SK-N-SH treated with all-trans-retinoic acid at 6 μM for 48 hours (cell line): ENCODE data around the gene VWA5B2.

Experiments used
- ATAC-seq: fragments of 200-7000 bp; cut with Tn5 transposase; 3 replicates; pipeline ENCODE4 v1.9.1; 2020; ENCODE audit warnings: mild to moderate bottlenecking, moderate library complexity
- ARNTL ChIP-seq: fragments of 450-650 bp; formaldehyde crosslinking; IDR thresholded peaks from 2 replicates; pipeline ENCODE4 v1.5.0; 2020; ENCODE audit warnings: low read depth, mild to moderate bottlenecking, moderate library complexity, borderline replicate concordance
- BACH2 ChIP-seq: fragments of 250-450 bp; sonication (Bioruptor Pico); IDR thresholded peaks from 2 replicates; pipeline ENCODE4 v1.9.0; 2021; ENCODE audit warnings: mild to moderate bottlenecking, borderline replicate concordance
- ESRRG ChIP-seq: fragments of 250-450 bp; sonication (Bioruptor Pico); IDR thresholded peaks from 2 replicates; pipeline ENCODE4 v1.6.1; 2021; ENCODE audit warnings: mild to moderate bottlenecking
- ISL1 ChIP-seq: fragments of 250-450 bp; sonication (Bioruptor Pico); IDR thresholded peaks from 2 replicates; pipeline ENCODE4 v2.1.2; 2022; ENCODE audit warnings: mild to moderate bottlenecking, moderate library complexity
- OSR1 ChIP-seq: fragments of 250-450 bp; sonication (Bioruptor Pico); IDR thresholded peaks from 2 replicates; pipeline ENCODE4 v1.8.0; 2022; ENCODE audit warnings: moderate library complexity, mild to moderate bottlenecking, inconsistent platforms
- RARB ChIP-seq: fragments of 250-450 bp; sonication (Bioruptor Pico); IDR thresholded peaks from 2 replicates; pipeline ENCODE4 v1.8.0; 2021; ENCODE audit warnings: mild to moderate bottlenecking, moderate library complexity
- TCF4 ChIP-seq: fragments of 250-450 bp; sonication (Bioruptor Pico); IDR thresholded peaks from 2 replicates; pipeline ENCODE4 v1.8.0; 2021; ENCODE audit warnings: mild to moderate bottlenecking, moderate library complexity, borderline replicate concordance
- TOX ChIP-seq: fragments of 250-450 bp; sonication (Bioruptor Pico); IDR thresholded peaks from 2 replicates; pipeline ENCODE4 v1.8.0; 2021; ENCODE audit warnings: mild to moderate bottlenecking, moderate library complexity, borderline replicate concordance
- ZC3H10 ChIP-seq: fragments of 250-450 bp; sonication (Bioruptor Pico); IDR thresholded peaks from 2 replicates; pipeline ENCODE4 v1.5.1; 2021; ENCODE audit warnings: mild to moderate bottlenecking, moderate library complexity
- ZFP3 ChIP-seq: fragments of 250-450 bp; sonication (Bioruptor Pico); IDR thresholded peaks from 2 replicates; pipeline ENCODE4 v1.5.0; 2020; ENCODE audit warnings: mild to moderate bottlenecking, moderate library complexity
- ZFP30 ChIP-seq: fragments of 450-650 bp; formaldehyde crosslinking; IDR thresholded peaks from 2 replicates; pipeline ENCODE4 v1.5.0; 2022; ENCODE audit warnings: mild to moderate bottlenecking, moderate library complexity
- ZNF70 ChIP-seq: fragments of 450-650 bp; formaldehyde crosslinking; IDR thresholded peaks from 2 replicates; pipeline ENCODE4 v1.5.0; 2020; ENCODE audit warnings: mild to moderate bottlenecking, moderate library complexity
- ZNF8 ChIP-seq: fragments of 450-650 bp; formaldehyde crosslinking; IDR thresholded peaks from 2 replicates; pipeline ENCODE4 v1.5.0; 2020; ENCODE audit warnings: mild to moderate bottlenecking, moderate library complexity
- TF ChIP-seq, protein P1 (sequence below): fragments of 250-450 bp; sonication (Bioruptor Pico); IDR thresholded peaks from 2 replicates; pipeline ENCODE4 v1.8.0; 2020; ENCODE audit warnings: mild to moderate bottlenecking, moderate library complexity, borderline replicate concordance
- TF ChIP-seq, protein P2 (sequence below): fragments of 250-450 bp; sonication (Bioruptor Pico); IDR thresholded peaks from 2 replicates; pipeline ENCODE4 v1.5.1; 2020; ENCODE audit warnings: low read depth, mild to moderate bottlenecking, moderate library complexity
- TF ChIP-seq, protein P3 (sequence below): fragments of 250-450 bp; sonication (Bioruptor Pico); IDR thresholded peaks from 2 replicates; pipeline ENCODE4 v1.8.0; 2021; ENCODE audit warnings: low read depth, mild to moderate bottlenecking, moderate library complexity, borderline replicate concordance
- TF ChIP-seq, protein P4 (sequence below): fragments of 250-450 bp; sonication (Bioruptor Pico); IDR thresholded peaks from 2 replicates; pipeline ENCODE4 v1.5.0; 2020; ENCODE audit warnings: mild to moderate bottlenecking, moderate library complexity

VWA5B2 gene

DNA sequence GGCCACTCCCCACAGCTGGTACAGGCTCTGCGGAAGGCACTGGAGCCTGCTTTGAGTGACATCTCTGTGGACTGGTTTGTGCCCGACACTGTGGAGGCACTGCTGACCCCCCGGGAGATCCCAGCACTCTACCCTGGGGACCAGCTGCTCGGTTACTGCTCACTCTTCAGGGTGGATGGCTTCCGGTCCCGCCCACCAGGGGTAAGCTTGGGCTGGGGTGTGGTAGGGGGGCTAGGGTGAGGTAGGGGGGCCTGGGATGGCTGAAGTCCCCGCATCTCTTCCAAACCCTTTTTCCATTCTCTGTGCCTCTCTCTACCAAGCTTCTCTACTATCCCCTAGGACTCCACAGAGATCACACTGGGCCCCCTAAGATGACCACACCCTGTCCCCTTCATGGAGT is 7.8 kb downstream of the VWA5B2 start (continued):
- TF ChIP-seq, protein P1, sequence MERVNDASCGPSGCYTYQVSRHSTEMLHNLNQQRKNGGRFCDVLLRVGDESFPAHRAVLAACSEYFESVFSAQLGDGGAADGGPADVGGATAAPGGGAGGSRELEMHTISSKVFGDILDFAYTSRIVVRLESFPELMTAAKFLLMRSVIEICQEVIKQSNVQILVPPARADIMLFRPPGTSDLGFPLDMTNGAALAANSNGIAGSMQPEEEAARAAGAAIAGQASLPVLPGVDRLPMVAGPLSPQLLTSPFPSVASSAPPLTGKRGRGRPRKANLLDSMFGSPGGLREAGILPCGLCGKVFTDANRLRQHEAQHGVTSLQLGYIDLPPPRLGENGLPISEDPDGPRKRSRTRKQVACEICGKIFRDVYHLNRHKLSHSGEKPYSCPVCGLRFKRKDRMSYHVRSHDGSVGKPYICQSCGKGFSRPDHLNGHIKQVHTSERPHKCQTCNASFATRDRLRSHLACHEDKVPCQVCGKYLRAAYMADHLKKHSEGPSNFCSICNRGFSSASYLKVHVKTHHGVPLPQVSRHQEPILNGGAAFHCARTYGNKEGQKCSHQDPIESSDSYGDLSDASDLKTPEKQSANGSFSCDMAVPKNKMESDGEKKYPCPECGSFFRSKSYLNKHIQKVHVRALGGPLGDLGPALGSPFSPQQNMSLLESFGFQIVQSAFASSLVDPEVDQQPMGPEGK (CRISPR knock-in tag), result no peak
- TF ChIP-seq ZC3H10 (no peak), ZNF70 (CRISPR knock-in tag) (no peak), TOX (no peak), ESRRG (CRISPR knock-in tag) (no peak), TCF4 (no peak), BACH2 (CRISPR knock-in tag) (no peak), ZNF8 (no peak), ISL1 (no peak), RARB (CRISPR knock-in tag) (no peak)

DNA sequence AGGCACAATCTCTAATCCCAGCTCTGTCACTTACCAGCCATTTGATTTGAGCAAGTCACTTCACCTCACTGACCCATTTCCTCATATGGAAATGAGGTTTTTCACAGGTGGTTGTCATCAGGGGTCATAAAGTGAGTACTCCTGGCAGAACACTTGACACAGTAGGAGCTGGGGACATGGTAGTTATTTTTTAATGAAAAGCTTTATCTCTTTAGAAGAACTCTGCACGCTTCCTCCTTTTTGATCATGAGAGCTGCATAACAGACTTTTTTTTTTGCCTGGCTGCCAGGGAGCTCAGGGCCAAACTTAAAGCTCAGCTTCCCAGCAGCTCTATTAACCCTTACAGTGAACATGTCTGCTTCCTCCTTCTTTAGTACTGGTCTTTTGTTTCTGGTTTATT is 8.4 kb downstream of the VWA5B2 start:
- ATAC-seq, result no peak
- TF ChIP-seq, protein P2, sequence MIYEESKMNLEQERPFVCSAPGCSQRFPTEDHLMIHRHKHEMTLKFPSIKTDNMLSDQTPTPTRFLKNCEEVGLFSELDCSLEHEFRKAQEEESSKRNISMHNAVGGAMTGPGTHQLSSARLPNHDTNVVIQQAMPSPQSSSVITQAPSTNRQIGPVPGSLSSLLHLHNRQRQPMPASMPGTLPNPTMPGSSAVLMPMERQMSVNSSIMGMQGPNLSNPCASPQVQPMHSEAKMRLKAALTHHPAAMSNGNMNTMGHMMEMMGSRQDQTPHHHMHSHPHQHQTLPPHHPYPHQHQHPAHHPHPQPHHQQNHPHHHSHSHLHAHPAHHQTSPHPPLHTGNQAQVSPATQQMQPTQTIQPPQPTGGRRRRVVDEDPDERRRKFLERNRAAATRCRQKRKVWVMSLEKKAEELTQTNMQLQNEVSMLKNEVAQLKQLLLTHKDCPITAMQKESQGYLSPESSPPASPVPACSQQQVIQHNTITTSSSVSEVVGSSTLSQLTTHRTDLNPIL (CRISPR knock-in tag), result no peak
- no peak for TF ChIP-seq ARNTL (CRISPR knock-in tag)

DNA sequence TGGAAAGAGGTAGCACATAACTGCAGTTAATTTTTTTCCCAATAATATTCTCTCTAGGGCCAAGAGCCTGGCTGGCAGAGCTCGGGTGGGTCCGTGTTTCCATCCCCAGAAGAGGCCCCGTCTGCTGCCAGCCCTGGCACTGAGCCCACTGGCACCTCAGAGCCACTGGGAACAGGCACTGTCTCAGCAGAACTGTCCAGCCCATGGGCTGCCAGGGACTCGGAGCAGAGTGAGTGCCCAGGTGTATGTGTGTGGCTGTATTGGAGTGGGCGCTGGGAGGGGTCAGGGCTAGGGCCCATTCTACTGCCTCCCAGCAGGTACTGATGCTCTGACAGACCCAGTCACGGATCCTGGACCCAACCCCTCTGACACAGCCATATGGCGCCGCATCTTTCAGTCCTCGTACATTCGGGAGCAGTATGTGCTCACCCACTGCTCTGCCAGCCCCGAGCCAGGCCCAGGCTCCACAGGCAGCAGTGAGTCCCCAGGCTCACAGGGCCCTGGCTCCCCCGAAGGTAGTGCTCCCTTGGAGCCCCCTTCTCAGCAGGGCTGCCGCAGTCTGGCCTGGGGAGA is 8.9 kb downstream of the VWA5B2 start:
- TF ChIP-seq TCF4 (no peak), ZFP30 (no peak), ZNF8 (no peak), ZFP3 (CRISPR knock-in tag) (no peak), TOX (no peak), ESRRG (CRISPR knock-in tag) (no peak), ARNTL (CRISPR knock-in tag) (no peak), ISL1 (no peak), OSR1 (CRISPR knock-in tag) (no peak), BACH2 (CRISPR knock-in tag) (no peak), ZNF70 (CRISPR knock-in tag) (no peak)
- TF ChIP-seq, protein P2 (CRISPR knock-in tag), result no peak
- TF ChIP-seq, protein P3, sequence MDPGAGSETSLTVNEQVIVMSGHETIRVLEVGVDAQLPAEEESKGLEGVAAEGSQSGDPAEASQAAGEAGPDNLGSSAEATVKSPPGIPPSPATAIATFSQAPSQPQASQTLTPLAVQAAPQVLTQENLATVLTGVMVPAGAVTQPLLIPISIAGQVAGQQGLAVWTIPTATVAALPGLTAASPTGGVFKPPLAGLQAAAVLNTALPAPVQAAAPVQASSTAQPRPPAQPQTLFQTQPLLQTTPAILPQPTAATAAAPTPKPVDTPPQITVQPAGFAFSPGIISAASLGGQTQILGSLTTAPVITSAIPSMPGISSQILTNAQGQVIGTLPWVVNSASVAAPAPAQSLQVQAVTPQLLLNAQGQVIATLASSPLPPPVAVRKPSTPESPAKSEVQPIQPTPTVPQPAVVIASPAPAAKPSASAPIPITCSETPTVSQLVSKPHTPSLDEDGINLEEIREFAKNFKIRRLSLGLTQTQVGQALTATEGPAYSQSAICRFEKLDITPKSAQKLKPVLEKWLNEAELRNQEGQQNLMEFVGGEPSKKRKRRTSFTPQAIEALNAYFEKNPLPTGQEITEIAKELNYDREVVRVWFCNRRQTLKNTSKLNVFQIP (CRISPR knock-in tag), result no peak
- TF ChIP-seq, protein P1 (CRISPR knock-in tag), result no peak
- TF ChIP-seq, protein P4, sequence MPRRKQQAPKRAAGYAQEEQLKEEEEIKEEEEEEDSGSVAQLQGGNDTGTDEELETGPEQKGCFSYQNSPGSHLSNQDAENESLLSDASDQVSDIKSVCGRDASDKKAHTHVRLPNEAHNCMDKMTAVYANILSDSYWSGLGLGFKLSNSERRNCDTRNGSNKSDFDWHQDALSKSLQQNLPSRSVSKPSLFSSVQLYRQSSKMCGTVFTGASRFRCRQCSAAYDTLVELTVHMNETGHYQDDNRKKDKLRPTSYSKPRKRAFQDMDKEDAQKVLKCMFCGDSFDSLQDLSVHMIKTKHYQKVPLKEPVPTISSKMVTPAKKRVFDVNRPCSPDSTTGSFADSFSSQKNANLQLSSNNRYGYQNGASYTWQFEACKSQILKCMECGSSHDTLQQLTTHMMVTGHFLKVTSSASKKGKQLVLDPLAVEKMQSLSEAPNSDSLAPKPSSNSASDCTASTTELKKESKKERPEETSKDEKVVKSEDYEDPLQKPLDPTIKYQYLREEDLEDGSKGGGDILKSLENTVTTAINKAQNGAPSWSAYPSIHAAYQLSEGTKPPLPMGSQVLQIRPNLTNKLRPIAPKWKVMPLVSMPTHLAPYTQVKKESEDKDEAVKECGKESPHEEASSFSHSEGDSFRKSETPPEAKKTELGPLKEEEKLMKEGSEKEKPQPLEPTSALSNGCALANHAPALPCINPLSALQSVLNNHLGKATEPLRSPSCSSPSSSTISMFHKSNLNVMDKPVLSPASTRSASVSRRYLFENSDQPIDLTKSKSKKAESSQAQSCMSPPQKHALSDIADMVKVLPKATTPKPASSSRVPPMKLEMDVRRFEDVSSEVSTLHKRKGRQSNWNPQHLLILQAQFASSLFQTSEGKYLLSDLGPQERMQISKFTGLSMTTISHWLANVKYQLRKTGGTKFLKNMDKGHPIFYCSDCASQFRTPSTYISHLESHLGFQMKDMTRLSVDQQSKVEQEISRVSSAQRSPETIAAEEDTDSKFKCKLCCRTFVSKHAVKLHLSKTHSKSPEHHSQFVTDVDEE, result no peak
- ATAC-seq, result no peak
